H1 (cell line): ENCODE measurements around the gene ZNF836. TPM values are rescaled to one million over a fixed set of nuclear protein-coding genes. Genes with fewer than 3 reads are reported as not detected.

ENCODE experiments used
- CTCF ChIA-PET: fragments of 300-600 bp; sonication (Branson Sonifier 250); formaldehyde crosslinking; loops from one replicate; lab custom pipeline; 2021; ENCODE audit not compliant: partially characterized antibody; lab: Charles Lee
- POLR2A ChIA-PET: fragments of 300-600 bp; sonication (Branson Sonifier 250); formaldehyde crosslinking; loops from one replicate; lab custom pipeline; 2021; ENCODE audit warnings: inconsistent platforms; ENCODE audit not compliant: partially characterized antibody; lab: Charles Lee
- DNase-seq, 2 experiments: peaks; one replicate each; pipeline versions ENCODE4 v3.0.0 to v3.0.0-alpha.2; 2010 to 2022; ENCODE audit warnings: low spot score in 2 of 2, low read depth in 1 of 2, mixed read lengths in 1 of 2
- FAIRE-seq: peaks from 2 replicates; lab custom pipeline; 2011; peaks lifted over from hg19 to GRCh38; lab: Jason Lieb, UNC
- H2AFZ ChIP-seq: 2 replicates; pipeline ENCODE4 v1.8.1; 2012; ENCODE audit warnings: low read length, inconsistent platforms
- H2AK5ac ChIP-seq: 2 replicates; pipeline ENCODE4 v1.6.1; 2013; ENCODE audit warnings: low read depth, low read length
- H2BK120ac ChIP-seq: replicated peaks from 2 replicates; pipeline ENCODE3; 2013; ENCODE audit warnings: low read depth, low read length, inconsistent platforms
- H2BK12ac ChIP-seq: 2 replicates; pipeline ENCODE4 v1.6.1; 2013; ENCODE audit warnings: low read depth, low read length
- H2BK15ac ChIP-seq: 2 replicates; pipeline ENCODE4 v1.6.1; 2013; ENCODE audit warnings: low read length
- H2BK20ac ChIP-seq: 2 replicates; pipeline ENCODE4 v1.6.1; 2013; ENCODE audit warnings: low read length
- H2BK5ac ChIP-seq: 2 replicates; pipeline ENCODE4 v1.6.1; 2013; ENCODE audit warnings: low read depth, low read length
- H3K14ac ChIP-seq: 2 replicates; pipeline ENCODE4 v1.6.1; 2013; ENCODE audit warnings: inconsistent platforms; ENCODE audit not compliant: insufficient read length
- H3K18ac ChIP-seq: 2 replicates; pipeline ENCODE4 v1.6.1; 2013; ENCODE audit warnings: low read length; ENCODE audit errors: extremely low read depth
- H3K23ac ChIP-seq: 2 replicates; pipeline ENCODE4 v1.6.1; 2013; ENCODE audit warnings: inconsistent platforms; ENCODE audit not compliant: insufficient read length
- H3K23me2 ChIP-seq: 2 replicates; pipeline ENCODE4 v1.6.1; 2013; ENCODE audit warnings: low read depth, low read length
- H3K27ac ChIP-seq: 2 replicates; pipeline ENCODE4 v1.6.1; 2011; ENCODE audit warnings: low read depth, low read length, inconsistent platforms
- H3K27me3 ChIP-seq, 4 experiments: replicated peaks in 1 of 4; 1 replicate in 1 of 4; 2 replicates in 3 of 4; pipeline versions ENCODE4 v1.6.1 to v1.8.1; 2011 to 2013; ENCODE audit warnings: low read length in 3 of 4, mild to moderate bottlenecking in 3 of 4, inconsistent platforms in 2 of 4, mixed read lengths in 2 of 4, moderate library complexity in 1 of 4; ENCODE audit not compliant: control insufficient read depth in 3 of 4, insufficient read depth in 3 of 4; ENCODE audit errors: extremely low read depth in 1 of 4
- H3K36me3 ChIP-seq, 4 experiments: 2 replicates each; pipeline versions ENCODE4 v1.6.1 to v1.8.1; 2011 to 2013; ENCODE audit warnings: mild to moderate bottlenecking in 4 of 4, low read length in 3 of 4, moderate library complexity in 2 of 4, control low read depth in 1 of 4, inconsistent platforms in 1 of 4; ENCODE audit not compliant: insufficient read depth in 4 of 4, control insufficient read depth in 2 of 4
- H3K4ac ChIP-seq: replicated peaks from 2 replicates; pipeline ENCODE3; 2013; ENCODE audit warnings: low read length, low read depth, mixed read lengths, inconsistent platforms; ENCODE audit not compliant: insufficient read length
- H3K4me1 ChIP-seq, 4 experiments: replicated peaks in 1 of 4; 1 replicate in 1 of 4; 2 replicates in 3 of 4; pipeline versions ENCODE4 v1.6.1 to v1.8.1; 2011 to 2013; ENCODE audit warnings: low read length in 3 of 4, inconsistent platforms in 2 of 4, mixed read lengths in 1 of 4; ENCODE audit not compliant: insufficient read depth in 4 of 4, control insufficient read depth in 3 of 4
- H3K4me2 ChIP-seq, 2 experiments: 2 replicates each; pipeline versions ENCODE4 v1.6.1 to v1.8.1; 2011 to 2013; ENCODE audit warnings: low read depth in 2 of 2, low read length in 2 of 2, control low read depth in 1 of 2, inconsistent platforms in 1 of 2, mild to moderate bottlenecking in 1 of 2; ENCODE audit not compliant: insufficient read depth in 1 of 2
- H3K4me3 ChIP-seq, 4 experiments: fragments of 200-600, 300-600 bp in 1 of 4; sonication (generic), shearing (Covaris generic), sonication (Bioruptor Twin) in 1 of 4; 2 replicates each; pipeline versions ENCODE4 v1.5.1 to v1.8.1; 2011 to 2016; ENCODE audit warnings: low read length in 4 of 4, low read depth in 3 of 4, control low read depth in 2 of 4, inconsistent platforms in 2 of 4, mild to moderate bottlenecking in 2 of 4, mixed read lengths in 1 of 4, moderate library complexity in 1 of 4; ENCODE audit not compliant: insufficient read depth in 2 of 4; ENCODE audit errors: extremely low read depth in 1 of 4
- H3K56ac ChIP-seq: replicated peaks from 2 replicates; pipeline ENCODE3; 2013; ENCODE audit warnings: low read depth, mild to moderate bottlenecking, mixed read lengths, low read length, inconsistent platforms; ENCODE audit not compliant: insufficient read length
- H3K79me1 ChIP-seq: 2 replicates; pipeline ENCODE4 v1.6.1; 2013; ENCODE audit warnings: low read depth, low read length, control low read depth
- H3K79me2 ChIP-seq, 2 experiments: 2 replicates each; pipeline versions ENCODE4 v1.6.1 to v1.8.1; 2012 to 2013; ENCODE audit warnings: low read length in 2 of 2, mild to moderate bottlenecking in 2 of 2, inconsistent platforms in 1 of 2; ENCODE audit not compliant: insufficient read depth in 2 of 2, control insufficient read depth in 1 of 2
- H3K9ac ChIP-seq, 4 experiments: replicated peaks in 1 of 4; 1 replicate in 1 of 4; 2 replicates in 3 of 4; pipeline versions ENCODE4 v1.6.1 to v1.8.1; 2011 to 2013; ENCODE audit warnings: low read depth in 3 of 4, low read length in 3 of 4, control low read depth in 2 of 4, mild to moderate bottlenecking in 2 of 4, moderate library complexity in 2 of 4, inconsistent platforms in 1 of 4; ENCODE audit errors: extremely low read depth in 1 of 4
- H3K9me3 ChIP-seq, 2 experiments: 2 replicates each; pipeline versions ENCODE4 v1.6.1 to v1.8.1; 2012 to 2013; ENCODE audit warnings: mild to moderate bottlenecking in 2 of 2, moderate library complexity in 2 of 2, control low read depth in 1 of 2, inconsistent platforms in 1 of 2, low read depth in 1 of 2, low read length in 1 of 2, mixed read lengths in 1 of 2; ENCODE audit not compliant: insufficient read depth in 2 of 2
- H4K20me1 ChIP-seq, 2 experiments: replicated peaks in 1 of 2; 2 replicates each; pipeline versions ENCODE3 to v1.8.1; 2011 to 2013; ENCODE audit warnings: inconsistent platforms in 2 of 2, low read length in 2 of 2, mild to moderate bottlenecking in 1 of 2; ENCODE audit not compliant: insufficient read depth in 2 of 2, control insufficient read depth in 1 of 2
- H4K5ac ChIP-seq: 2 replicates; pipeline ENCODE4 v1.6.1; 2013; ENCODE audit warnings: low read length, low read depth, mixed read lengths, inconsistent platforms; ENCODE audit not compliant: insufficient read length
- H4K8ac ChIP-seq: 2 replicates; pipeline ENCODE4 v1.8.0; 2013; ENCODE audit warnings: mild to moderate bottlenecking, moderate library complexity, low read length, inconsistent platforms; ENCODE audit not compliant: insufficient read depth; ENCODE audit errors: extremely low read depth
- H4K91ac ChIP-seq: replicated peaks from 2 replicates; pipeline ENCODE3; 2013; ENCODE audit warnings: low read length, mixed read lengths, inconsistent platforms; ENCODE audit not compliant: insufficient read length
- BCL11A ChIP-seq, 2 experiments: IDR thresholded peaks; one replicate each; pipeline ENCODE4 v1.6.1; 2011; ENCODE audit warnings: low read depth in 2 of 2, low read length in 2 of 2, mild to moderate bottlenecking in 2 of 2
- CTBP2 ChIP-seq: IDR thresholded peaks from 2 replicates; pipeline ENCODE4 v1.7.0; 2011; ENCODE audit warnings: borderline replicate concordance, mild to moderate bottlenecking, moderate library complexity, mixed read lengths, low read length; ENCODE audit not compliant: insufficient read depth, insufficient read length
- HDAC6 ChIP-seq: IDR thresholded peaks from one replicate; pipeline ENCODE4 v1.7.1; 2012; ENCODE audit warnings: low read depth, mild to moderate bottlenecking, inconsistent platforms, low read length, moderate library complexity
- KDM1A ChIP-seq: fragments of 200-600, 300-600 bp; sonication (generic); IDR thresholded peaks from 2 replicates; pipeline ENCODE4 v1.7.1; 2016; ENCODE audit warnings: mild to moderate bottlenecking, low read length, borderline replicate concordance
- KDM4A ChIP-seq: IDR thresholded peaks from one replicate; pipeline ENCODE4 v1.7.1; 2012; ENCODE audit warnings: low read depth, mild to moderate bottlenecking, moderate library complexity, low read length, inconsistent platforms; ENCODE audit not compliant: severe bottlenecking
- KDM5A ChIP-seq: fragments of 200-600 bp; IDR thresholded peaks from 2 replicates; pipeline ENCODE4 v1.7.1; 2012; ENCODE audit warnings: mild to moderate bottlenecking, low read length, inconsistent platforms, mixed read lengths
- MAFK ChIP-seq: IDR thresholded peaks from 2 replicates; pipeline ENCODE4 v1.6.1; 2012; ENCODE audit warnings: low read depth, mild to moderate bottlenecking, improper control_type of control experiment, low read length
- MAX ChIP-seq: IDR thresholded peaks from 2 replicates; pipeline ENCODE4 v1.6.1; 2012; ENCODE audit warnings: inconsistent platforms
- SP2 ChIP-seq: IDR thresholded peaks from 2 replicates; pipeline ENCODE4 v1.6.1; 2012; ENCODE audit warnings: mild to moderate bottlenecking, low read length, inconsistent platforms
- TAF1 ChIP-seq: IDR thresholded peaks from 2 replicates; pipeline ENCODE4 v1.6.1; 2011; ENCODE audit warnings: mild to moderate bottlenecking, low read depth, low read length
- TCF12 ChIP-seq: IDR thresholded peaks from 2 replicates; pipeline ENCODE4 v1.6.1; 2011; ENCODE audit warnings: low read depth, mild to moderate bottlenecking, low read length
- USF2 ChIP-seq: IDR thresholded peaks from 2 replicates; pipeline ENCODE4 v1.6.1; 2011; ENCODE audit warnings: low read length, improper control_type of control experiment
- WGBS, 2 experiments: shearing (Covaris generic) in 1 of 2; methylation state at CpG; one replicate each; pipeline versions ENCODE4 v1.1.6 to v1.1.7; 2013 to 2015; ENCODE audit warnings: low lambda C conversion rate in 2 of 2, mixed read lengths in 2 of 2, inconsistent platforms in 1 of 2, low coverage in 1 of 2, missing lambda C conversion rate in 1 of 2; ENCODE audit not compliant: insufficient replicate concordance in 2 of 2, insufficient coverage in 1 of 2, insufficient read length in 1 of 2; ENCODE audit errors: extremely low coverage in 1 of 2, missing lambda C conversion rate in 1 of 2; 5-methylcytosine and 5-hydroxymethylcytosine counted together
- polyA plus RNA-seq, 7 experiments: library from polyadenylated mRNA; depleted of rRNA in 3 of 7; stranded (reverse) in 5 of 7; unstranded in 2 of 7; fragments of >200 nt in 5 of 7; fragments of 200-250 nt in 2 of 7; gene quantifications; 1 replicate in 5 of 7; 2 replicates in 1 of 7; 4 replicates in 1 of 7; pipeline versions ENCODE4 v1.2.1 to v1.2.3, GENCODE V29; 2011 to 2013; ENCODE audit warnings: missing spikeins in 2 of 7, mixed read lengths in 2 of 7
- total RNA-seq: library from RNA; stranded (reverse); fragmentation: NEBNext Ultra II Directional; extraction: Animal tissue kit (Norgen Biotek cat#: 25700); gene quantifications from 2 replicates; pipeline ENCODE4 v1.2.1, GENCODE V29; 2021

The ZNF836 gene
- total and polyA plus RNA-seq, 2 of the 8 experiments (the other 6 are each of a cell fraction or from before 2014, with no cell fraction given): 5.6 to 27.2 TPM

- DNase-seq (no peak), FAIRE-seq (no peak)
- Histone ChIP-seq H4K8ac (no peak overlapping the region), H3K4me2 (no peak overlapping the region), H3K9me3 (peaks cover 94 to 95% of the 10 kb centered on the region in 2 experiments), H3K4me3 (peak overlapping the region in 1 of 4 experiments; percentile 25; a peak in 1 of 8 replicates), H3K4me1 (no peaks in the 10 kb centered on the region), H3K4ac (no peak overlapping the region), H3K9ac (no peak overlapping the region), H2BK20ac (no peak overlapping the region), H3K14ac (no peak overlapping the region), H2BK12ac (no peak overlapping the region), H3K79me2 (peaks cover 0 to 3% of the 10 kb centered on the region in 2 experiments; a peak in 1 of 4 replicates), H2BK120ac (no peak overlapping the region), H3K27me3 (no peaks in the 10 kb centered on the region), H4K20me1 (no peaks in the 10 kb centered on the region), H2AK5ac (no peak overlapping the region), H3K36me3 (peaks cover 14 to 63% (median 50%) of the 10 kb centered on the region in 4 experiments; a peak in 7 of 8 replicates), H2BK5ac (no peak overlapping the region), H4K91ac (no peak overlapping the region), H3K18ac (no peak overlapping the region), H3K23me2 (no peaks in the 10 kb centered on the region), H3K27ac (no peak overlapping the region), H2BK15ac (no peak overlapping the region), H3K23ac (no peak overlapping the region), H2AFZ (no peak overlapping the region), H3K56ac (no peak overlapping the region), H4K5ac (no peak overlapping the region), H3K79me1 (no peaks in the 10 kb centered on the region)
- ChIA-PET POLR2A (no interaction called here), CTCF (no interaction called here)
- 86% methylated on average over 5 of the region's 5 CpGs; no CpG with 5 or more reads in 1 of the 2 experiments for WGBS, 2 experiments
- TF ChIP-seq MAX (no peak), BCL11A (IDR thresholded peaks at IDR 0.05; ENCODE audit: low read depth in 2 of 2, low read length in 2 of 2) (no peak), USF2 (no peak), MAFK (no peak), TCF12 (no peak), HDAC6 (no peak), CTBP2 (no peak), KDM4A (no peak), KDM5A (no peak), SP2 (no peak), TAF1 (no peak), KDM1A (no peak)
Measured at GRCh38 chr19:52114691-52115090, 56.7 kb downstream of the ZNF836 start.
